ENCODE data around the gene AMH.

DNA sequence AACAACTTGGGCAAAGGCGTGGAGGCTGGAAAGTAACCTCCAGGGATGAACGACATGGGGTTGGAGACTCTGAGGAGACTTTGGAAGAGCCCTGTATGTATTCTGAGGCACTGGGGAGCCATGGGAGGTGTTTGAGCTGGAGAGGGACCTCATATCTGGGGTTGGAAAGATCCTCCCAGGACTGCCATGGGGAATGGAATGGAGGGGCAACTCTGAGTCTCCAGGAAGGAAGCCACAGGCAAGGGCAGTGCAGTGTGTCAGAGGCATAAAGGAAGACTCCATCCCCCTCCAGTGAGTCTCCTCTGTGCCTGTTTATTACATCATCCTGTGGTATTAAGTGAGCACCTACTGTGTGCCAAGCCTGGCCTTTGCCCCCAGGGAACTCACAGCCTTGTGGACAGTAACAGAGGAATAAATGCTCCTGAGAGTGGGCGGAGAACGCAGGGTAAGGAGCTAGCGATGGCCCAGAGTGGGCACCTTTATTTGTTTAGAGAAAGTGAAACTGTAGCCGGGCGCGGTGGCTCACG, 25.1 kb downstream of the AMH start:
- no peak for TF ChIP-seq CTCF (IDR thresholded peaks at IDR 0.05)
- no peak for TF ChIP-seq POLR2A (IDR thresholded peaks at IDR 0.05)

All from right lobe of liver (tissue), 4 donors.